Left ventricle myocardium inferior (tissue), 1 donor: ENCODE data around the gene MIA3. TPM values are rescaled to one million over a fixed set of nuclear protein-coding genes. Genes with fewer than 3 reads are reported as not detected.

Experiments used
- DNase-seq: peaks from one replicate; pipeline ENCODE4 v3.0.0-alpha.2; 2020
- H3K27ac ChIP-seq: fragments of 200-600 bp; replicated peaks from 2 replicates; pipeline ENCODE4 v1.8.0; 2021
- H3K27me3 ChIP-seq: fragments of 200-600 bp; 2 replicates; pipeline ENCODE4 v1.8.0; 2021; ENCODE audit warnings: low read depth
- H3K36me3 ChIP-seq: fragments of 200-600 bp; 2 replicates; pipeline ENCODE4 v1.8.0; 2021
- H3K4me1 ChIP-seq: fragments of 200-600 bp; 2 replicates; pipeline ENCODE4 v1.8.0; 2021
- H3K4me3 ChIP-seq: fragments of 200-600 bp; 2 replicates; pipeline ENCODE4 v1.8.0; 2021; ENCODE audit warnings: mild to moderate bottlenecking, moderate library complexity
- H3K9me3 ChIP-seq: fragments of 200-600 bp; replicated peaks from 2 replicates; pipeline ENCODE4 v1.8.0; 2021
- CTCF ChIP-seq: fragments of 200-600 bp; IDR thresholded peaks from 2 replicates; pipeline ENCODE4 v1.8.0; 2021; ENCODE audit warnings: antibody characterized with exemption, mild to moderate bottlenecking, borderline replicate concordance
- intact Hi-C: fragments of 100-400 bp; cut with micrococcal nuclease; formaldehyde crosslinking; loops from one replicate; pipeline ENCODE4 v1.11.0; 2022
- total RNA-seq: library from RNA; stranded (reverse); fragmentation: NEBNext Ultra II Directional; extraction: Animal tissue kit (Norgen Biotek cat#: 25700); gene quantifications from one replicate; pipeline ENCODE4 v1.2.1, GENCODE V29; 2021
- donor health status: DM: no; HTN: yes; CAD: no; lungs with severe emphysema.

The MIA3 gene
- total RNA-seq, 1 donor from 2014 or later = 53.5 TPM

GRCh38 chr1:222697826-222698225, 79.9 kb downstream of the MIA3 start:
- H3K4me3 ChIP-seq = no peak overlapping the region
- no peak overlapping the region for H3K27ac ChIP-seq
- peaks cover 44% of the 10 kb centered on the region for H3K36me3 ChIP-seq
- TF ChIP-seq CTCF = no peak
- DNase-seq = no peak
- H3K27me3 ChIP-seq = no peaks in the 10 kb centered on the region
- H3K9me3 ChIP-seq = no peaks in the 10 kb centered on the region
- H3K4me1 ChIP-seq = peaks cover 9% of the 10 kb centered on the region
- intact Hi-C loops = no loop called here

- no peak for TF ChIP-seq CTCF
- Histone ChIP-seq H3K4me3 (no peak overlapping the region), H3K27ac (no peak overlapping the region), H3K9me3 (peaks cover 9% of the 10 kb centered on the region), H3K36me3 (peaks cover 39% of the 10 kb centered on the region), H3K27me3 (no peaks in the 10 kb centered on the region), H3K4me1 (peaks cover 9% of the 10 kb centered on the region)
- intact Hi-C loops = no loop called here
- no peak for DNase-seq
Observed at GRCh38 chr1:222702210-222702609, 84.3 kb downstream of the MIA3 start.

- DNase-seq = no peak
- Histone ChIP-seq H3K9me3 (peaks cover 9% of the 10 kb centered on the region), H3K4me3 (no peak overlapping the region), H3K36me3 (peaks cover 30% of the 10 kb centered on the region), H3K27ac (no peak overlapping the region), H3K27me3 (no peaks in the 10 kb centered on the region), H3K4me1 (peaks cover 10% of the 10 kb centered on the region)
- intact Hi-C loops = no loop called here
- TF ChIP-seq CTCF = no peak
Observed at GRCh38 chr1:222704260-222704659, 86.4 kb downstream of the MIA3 start.

GRCh38 chr1:222706815-222707214, 88.9 kb downstream of the MIA3 start:
- H3K27ac ChIP-seq = no peak overlapping the region
- H3K4me1 ChIP-seq = peaks cover 36% of the 10 kb centered on the region
- TF ChIP-seq CTCF = no peak
- intact Hi-C loops = no loop called here
- no peak overlapping the region for H3K4me3 ChIP-seq
- peaks cover 9% of the 10 kb centered on the region for H3K9me3 ChIP-seq
- no peak for DNase-seq
- H3K36me3 ChIP-seq = peaks cover 11% of the 10 kb centered on the region
- no peaks in the 10 kb centered on the region for H3K27me3 ChIP-seq

- peaks cover under 1% of the 10 kb centered on the region for H3K9me3 ChIP-seq
- DNase-seq = no peak
- no peak for TF ChIP-seq CTCF
- H3K4me1 ChIP-seq = peaks cover 55% of the 10 kb centered on the region
- no peaks in the 10 kb centered on the region for H3K27me3 ChIP-seq
- intact Hi-C loops = no loop called here
- H3K27ac ChIP-seq = no peak overlapping the region
- H3K4me3 ChIP-seq = no peak overlapping the region
- no peaks in the 10 kb centered on the region for H3K36me3 ChIP-seq
Observed at GRCh38 chr1:222709700-222710153, 91.8 kb downstream of the MIA3 start.
